ENCODE results near the gene RASGRP4. TPM values are rescaled to one million over a fixed set of nuclear protein-coding genes. Genes with fewer than 3 reads are reported as not detected.

RASGRP4 gene
- total and polyA plus RNA-seq, 2 donors (not counting 1 experiment from before 2014, with no cell fraction given), result not detected

- H3K4me1 ChIP-seq (ENCODE audit: control insufficient read depth, extremely low read depth, insufficient read depth, low read length), result no peaks in the 10 kb centered on the region
- H3K79me2 ChIP-seq (ENCODE audit: control insufficient read depth, insufficient read depth, low read length), result no peaks in the 10 kb centered on the region
- no peak for TF ChIP-seq CTCF (conservative IDR thresholded peaks at IDR 0.05 in 1 of 2, IDR thresholded peaks at IDR 0.05 in 1 of 2; ENCODE audit: low read depth in 1 of 2, low read length in 2 of 2)
- no peak for TF ChIP-seq EZH2 (IDR thresholded peaks at IDR 0.05; ENCODE audit: low read length, missing control alignments)
- peaks cover 2% of the 10 kb centered on the region for H3K36me3 ChIP-seq (ENCODE audit: control insufficient read depth, insufficient read depth, low read length)
- H3K27me3 ChIP-seq (ENCODE audit: control insufficient read depth, insufficient read depth, low read length), result no peaks in the 10 kb centered on the region
- no peak overlapping the region for H2AFZ ChIP-seq (ENCODE audit: low read length)
- H3K27ac ChIP-seq (ENCODE audit: insufficient read depth, low read length), result no peak overlapping the region
- DNase-seq (ENCODE audit: low read depth in 2 of 2), result peak; percentile 44 to 54
- no peaks in the 10 kb centered on the region for H3K9me3 ChIP-seq (ENCODE audit: control insufficient read depth, insufficient read depth, low read depth, low read length)
- no peak overlapping the region for H3K9ac ChIP-seq (ENCODE audit: insufficient read depth, low read length)
- no peak overlapping the region for H3K4me2 ChIP-seq (ENCODE audit: extremely low read depth, insufficient read depth, low read length)
- H4K20me1 ChIP-seq (ENCODE audit: control insufficient read depth, extremely low read depth, insufficient read depth, low read length), result no peaks in the 10 kb centered on the region
- H3K4me3 ChIP-seq (replicated peaks in 1 of 4; ENCODE audit: control extremely low read depth in 1 of 4, insufficient read depth in 1 of 4, low read depth in 3 of 4, low read length in 4 of 4), result no peak overlapping the region
Observed at GRCh38 chr19:38409631-38410133, 16.3 kb downstream of the RASGRP4 start.

GRCh38 chr19:38405276-38405675 is 20.7 kb downstream of the RASGRP4 start:
- TF ChIP-seq EZH2 (IDR thresholded peaks at IDR 0.05; ENCODE audit: low read length, missing control alignments), result no peak
- no peak for TF ChIP-seq CTCF (conservative IDR thresholded peaks at IDR 0.05 in 1 of 2, IDR thresholded peaks at IDR 0.05 in 1 of 2; ENCODE audit: low read depth in 1 of 2, low read length in 2 of 2)
- H3K9me3 ChIP-seq (ENCODE audit: control insufficient read depth, insufficient read depth, low read depth, low read length), result no peaks in the 10 kb centered on the region
- no peaks in the 10 kb centered on the region for H3K79me2 ChIP-seq (ENCODE audit: control insufficient read depth, insufficient read depth, low read length)
- no peaks in the 10 kb centered on the region for H3K4me1 ChIP-seq (ENCODE audit: control insufficient read depth, extremely low read depth, insufficient read depth, low read length)
- no peak for DNase-seq (ENCODE audit: low read depth in 2 of 2)
- H3K4me2 ChIP-seq (ENCODE audit: extremely low read depth, insufficient read depth, low read length), result no peak overlapping the region
- no peaks in the 10 kb centered on the region for H3K27me3 ChIP-seq (ENCODE audit: control insufficient read depth, insufficient read depth, low read length)
- H3K36me3 ChIP-seq (ENCODE audit: control insufficient read depth, insufficient read depth, low read length), result peaks cover 2% of the 10 kb centered on the region
- H2AFZ ChIP-seq (ENCODE audit: low read length), result no peak overlapping the region
- no peak overlapping the region for H3K27ac ChIP-seq (ENCODE audit: insufficient read depth, low read length)
- no peak overlapping the region for H3K4me3 ChIP-seq (replicated peaks in 1 of 4; ENCODE audit: control extremely low read depth in 1 of 4, insufficient read depth in 1 of 4, low read depth in 3 of 4, low read length in 4 of 4)
- H3K9ac ChIP-seq (ENCODE audit: insufficient read depth, low read length), result no peak overlapping the region
- no peaks in the 10 kb centered on the region for H4K20me1 ChIP-seq (ENCODE audit: control insufficient read depth, extremely low read depth, insufficient read depth, low read length)

GRCh38 chr19:38404858-38405257 is 21.2 kb downstream of the RASGRP4 start:
- Histone ChIP-seq H3K4me1 (ENCODE audit: control insufficient read depth, extremely low read depth, insufficient read depth, low read length) (no peaks in the 10 kb centered on the region), H3K4me2 (ENCODE audit: extremely low read depth, insufficient read depth, low read length) (no peak overlapping the region), H3K9me3 (ENCODE audit: control insufficient read depth, insufficient read depth, low read depth, low read length) (no peaks in the 10 kb centered on the region), H3K79me2 (ENCODE audit: control insufficient read depth, insufficient read depth, low read length) (no peaks in the 10 kb centered on the region), H2AFZ (ENCODE audit: low read length) (no peak overlapping the region), H4K20me1 (ENCODE audit: control insufficient read depth, extremely low read depth, insufficient read depth, low read length) (no peaks in the 10 kb centered on the region), H3K27ac (ENCODE audit: insufficient read depth, low read length) (no peak overlapping the region), H3K36me3 (ENCODE audit: control insufficient read depth, insufficient read depth, low read length) (peaks cover 2% of the 10 kb centered on the region), H3K4me3 (replicated peaks in 1 of 4; ENCODE audit: control extremely low read depth in 1 of 4, insufficient read depth in 1 of 4, low read depth in 3 of 4, low read length in 4 of 4) (no peak overlapping the region), H3K27me3 (ENCODE audit: control insufficient read depth, insufficient read depth, low read length) (no peaks in the 10 kb centered on the region), H3K9ac (ENCODE audit: insufficient read depth, low read length) (no peak overlapping the region)
- DNase-seq (ENCODE audit: low read depth in 2 of 2), result no peak
- TF ChIP-seq EZH2 (IDR thresholded peaks at IDR 0.05; ENCODE audit: low read length, missing control alignments) (no peak), CTCF (conservative IDR thresholded peaks at IDR 0.05 in 1 of 2, IDR thresholded peaks at IDR 0.05 in 1 of 2; ENCODE audit: low read depth in 1 of 2, low read length in 2 of 2) (no peak)
